ENCODE data around the gene NTRK3.

DNA sequence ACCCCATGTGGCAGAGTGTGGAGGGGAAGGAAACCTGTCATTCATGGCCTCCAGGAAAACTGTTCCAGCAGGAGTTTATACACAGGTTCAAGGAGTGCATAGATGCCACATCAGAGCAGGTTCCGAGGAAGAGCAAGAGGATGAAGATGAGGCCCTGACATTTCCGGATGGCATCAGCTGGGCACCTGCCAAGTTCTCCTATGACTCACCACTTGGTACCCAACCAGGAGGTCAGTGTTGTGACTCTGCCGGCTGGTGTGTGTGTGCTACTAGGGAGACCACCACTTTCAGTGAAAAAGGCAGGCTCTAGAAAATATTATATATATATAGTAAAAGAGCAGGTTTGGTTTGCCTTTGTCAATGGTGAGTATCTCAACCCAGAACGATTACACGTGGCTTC is 69.3 kb downstream of the NTRK3 start:
- TF ChIP-seq JUN (IDR thresholded peaks at IDR 0.05; ENCODE audit: borderline replicate concordance, insufficient read depth, insufficient read length, low read depth) (no peak), CTCF (IDR thresholded peaks at IDR 0.05; ENCODE audit: extremely low read depth in 1 of 2, insufficient read depth in 1 of 2, low read depth in 1 of 2, low read length in 2 of 2) (no peak), MAX (IDR thresholded peaks at IDR 0.05; ENCODE audit: insufficient read depth, insufficient read length) (no peak)

Measured in endothelial cell of umbilical vein (primary cell).